Liver (tissue), 9 donors: ENCODE results near the gene ACTN1. TPM values are rescaled to one million over a fixed set of nuclear protein-coding genes. Genes with fewer than 3 reads are reported as not detected.

Source experiments
- DNase-seq: peaks from one replicate; pipeline ENCODE4 v3.0.0-alpha.2; 2017; ENCODE audit warnings: low spot score
- H3K27ac ChIP-seq, 2 donors: one replicate each; pipeline ENCODE4 v1.7.0; 2013; ENCODE audit warnings: inconsistent platforms in 2 of 2, low read length in 2 of 2, control low read depth in 1 of 2, low read depth in 1 of 2, mild to moderate bottlenecking in 1 of 2
- H3K27me3 ChIP-seq, 4 donors: one replicate each; pipeline versions ENCODE4 v1.6.1 to v1.7.0; 2013; ENCODE audit warnings: low read length in 3 of 4, inconsistent platforms in 1 of 4, mild to moderate bottlenecking in 1 of 4, moderate library complexity in 1 of 4; ENCODE audit not compliant: control insufficient read depth in 4 of 4, insufficient read depth in 4 of 4
- H3K36me3 ChIP-seq, 4 donors: one replicate each; pipeline versions ENCODE4 v1.6.1 to v1.7.0; 2013; ENCODE audit warnings: low read length in 3 of 4, mild to moderate bottlenecking in 3 of 4, low read depth in 1 of 4, moderate library complexity in 1 of 4; ENCODE audit not compliant: control insufficient read depth in 4 of 4, insufficient read depth in 3 of 4
- H3K4me1 ChIP-seq, 4 donors: one replicate each; pipeline versions ENCODE4 v1.6.1 to v1.7.0; 2013; ENCODE audit warnings: low read length in 3 of 4, mild to moderate bottlenecking in 3 of 4, moderate library complexity in 1 of 4; ENCODE audit not compliant: control insufficient read depth in 4 of 4, insufficient read depth in 4 of 4
- H3K4me3 ChIP-seq, 3 donors: one replicate each; pipeline versions ENCODE4 v1.6.1 to v1.7.0; 2013; ENCODE audit warnings: low read length in 3 of 3, control low read depth in 1 of 3, low read depth in 1 of 3, mild to moderate bottlenecking in 1 of 3
- H3K9ac ChIP-seq, 2 donors: one replicate each; pipeline ENCODE4 v1.7.0; 2013; ENCODE audit warnings: low read length in 2 of 2, mild to moderate bottlenecking in 2 of 2, moderate library complexity in 2 of 2, control low read depth in 1 of 2, low read depth in 1 of 2
- H3K9me3 ChIP-seq, 4 donors: one replicate each; pipeline versions ENCODE4 v1.6.1 to v1.7.0; 2013; ENCODE audit warnings: low read length in 3 of 4; ENCODE audit not compliant: control insufficient read depth in 4 of 4
- EGR1 ChIP-seq, 2 donors: IDR thresholded peaks; 2 replicates each; pipeline ENCODE4 v1.6.1; 2016 to 2018; ENCODE audit warnings: antibody characterized with exemption in 2 of 2, low read depth in 2 of 2
- FOXA1 ChIP-seq: IDR thresholded peaks from 2 replicates; pipeline ENCODE4 v1.6.1; 2016; ENCODE audit warnings: antibody characterized with exemption
- FOXA2 ChIP-seq: IDR thresholded peaks from 2 replicates; pipeline ENCODE4 v1.6.1; 2016; ENCODE audit warnings: antibody characterized with exemption
- HNF4A ChIP-seq, 2 donors: conservative IDR thresholded peaks; 2 replicates each; pipeline ENCODE4 v1.6.1; 2016; ENCODE audit warnings: antibody characterized with exemption in 2 of 2, mild to moderate bottlenecking in 2 of 2
- HNF4G ChIP-seq: IDR thresholded peaks from 2 replicates; pipeline ENCODE4 v1.6.1; 2016; ENCODE audit warnings: antibody characterized with exemption
- MAX ChIP-seq: IDR thresholded peaks from 2 replicates; pipeline ENCODE4 v1.6.1; 2016; ENCODE audit warnings: antibody characterized with exemption
- NR2F2 ChIP-seq: IDR thresholded peaks from 2 replicates; pipeline ENCODE4 v1.6.1; 2016; ENCODE audit warnings: antibody characterized with exemption
- RXRA ChIP-seq, 2 donors: IDR thresholded peaks; 2 replicates each; pipeline ENCODE4 v1.6.1; 2017 to 2018; ENCODE audit warnings: antibody characterized with exemption in 2 of 2, mild to moderate bottlenecking in 1 of 2
- TAF1 ChIP-seq: conservative IDR thresholded peaks from 2 replicates; pipeline ENCODE4 v1.6.1; 2016; ENCODE audit warnings: antibody characterized with exemption, mild to moderate bottlenecking
- YY1 ChIP-seq: IDR thresholded peaks from 2 replicates; pipeline ENCODE4 v1.6.1; 2016; ENCODE audit warnings: antibody characterized with exemption, mild to moderate bottlenecking
- WGBS: extraction: QIAGEN DNeasy Blood & Tissue Kit; methylation state at CpG from one replicate; pipeline ENCODE4 v1.1.7; 2013; 5-methylcytosine and 5-hydroxymethylcytosine counted together
- polyA plus RNA-seq, 2 donors: library from polyadenylated mRNA; stranded (reverse) in 1 of 2; unstranded in 1 of 2; fragments of 200-250 nt in 1 of 2; fragments of >200 nt in 1 of 2; fragmentation: Nextera tagmentation in 1 of 2; extraction: Ambion mirVana in 1 of 2; gene quantifications; one replicate each; pipeline versions ENCODE4 v1.2.1 to v1.2.3, GENCODE V29; 2013 to 2015
- total RNA-seq, 2 donors: library from RNA; depleted of rRNA; stranded (reverse); fragments of >200 nt; gene quantifications; one replicate each; pipeline ENCODE4 v1.2.3, GENCODE V29; 2014
- TF ChIP-seq, protein P1 (sequence below): fragments of 150-350 bp; IDR thresholded peaks from 2 replicates; pipeline ENCODE4 v1.5.1; 2017; ENCODE audit warnings: improper control_type of control experiment, low read depth, low read length; ENCODE audit not compliant: missing input control
- TF ChIP-seq, protein P2 (sequence below): IDR thresholded peaks from 2 replicates; pipeline ENCODE4 v1.6.1; 2016; ENCODE audit warnings: antibody characterized with exemption, mild to moderate bottlenecking
- donor health status: healthy.
- donor health status: healthy.
- donor health status: healthy.
- donor health status: healthy.
- donor health status: healthy.

Gene ACTN1
- total and polyA plus RNA-seq, 4 donors: 36.2 to 100 (median 63.1) TPM

DNA sequence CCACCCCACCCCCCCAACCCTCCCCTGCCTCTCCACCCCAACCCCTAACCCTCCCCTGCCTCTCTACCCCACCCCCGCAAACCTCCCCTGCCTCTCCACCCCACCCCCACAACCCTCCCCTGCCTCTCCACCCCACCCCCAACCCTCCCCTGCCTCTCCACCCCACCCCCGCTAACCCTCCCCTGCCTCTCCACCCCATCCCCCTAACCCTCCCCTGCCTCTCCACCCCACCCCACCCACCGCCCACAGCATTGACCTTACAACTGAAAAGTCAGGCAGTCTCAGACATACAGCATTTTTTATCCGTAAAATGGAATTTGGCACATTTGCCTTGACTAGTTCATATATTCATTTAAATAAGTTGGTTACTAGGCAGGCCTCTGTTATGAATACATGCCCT lies 38.6 kb upstream of the ACTN1 start:
- DNase-seq: no peak
- Histone ChIP-seq H3K9me3 (no peaks in the 10 kb centered on the region), H3K36me3 (no peaks in the 10 kb centered on the region), H3K27ac (no peak overlapping the region), H3K9ac (no peak overlapping the region), H3K4me3 (no peak overlapping the region), H3K4me1 (no peaks in the 10 kb centered on the region), H3K27me3 (no peaks in the 10 kb centered on the region)
- TF ChIP-seq, protein P1, sequence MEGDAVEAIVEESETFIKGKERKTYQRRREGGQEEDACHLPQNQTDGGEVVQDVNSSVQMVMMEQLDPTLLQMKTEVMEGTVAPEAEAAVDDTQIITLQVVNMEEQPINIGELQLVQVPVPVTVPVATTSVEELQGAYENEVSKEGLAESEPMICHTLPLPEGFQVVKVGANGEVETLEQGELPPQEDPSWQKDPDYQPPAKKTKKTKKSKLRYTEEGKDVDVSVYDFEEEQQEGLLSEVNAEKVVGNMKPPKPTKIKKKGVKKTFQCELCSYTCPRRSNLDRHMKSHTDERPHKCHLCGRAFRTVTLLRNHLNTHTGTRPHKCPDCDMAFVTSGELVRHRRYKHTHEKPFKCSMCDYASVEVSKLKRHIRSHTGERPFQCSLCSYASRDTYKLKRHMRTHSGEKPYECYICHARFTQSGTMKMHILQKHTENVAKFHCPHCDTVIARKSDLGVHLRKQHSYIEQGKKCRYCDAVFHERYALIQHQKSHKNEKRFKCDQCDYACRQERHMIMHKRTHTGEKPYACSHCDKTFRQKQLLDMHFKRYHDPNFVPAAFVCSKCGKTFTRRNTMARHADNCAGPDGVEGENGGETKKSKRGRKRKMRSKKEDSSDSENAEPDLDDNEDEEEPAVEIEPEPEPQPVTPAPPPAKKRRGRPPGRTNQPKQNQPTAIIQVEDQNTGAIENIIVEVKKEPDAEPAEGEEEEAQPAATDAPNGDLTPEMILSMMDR: no peak
- TF ChIP-seq FOXA1 (no peak), RXRA (IDR thresholded peaks at IDR 0.05) (no peak), NR2F2 (no peak), HNF4G (no peak), MAX (no peak), YY1 (no peak), EGR1 (IDR thresholded peaks at IDR 0.05; ENCODE audit: low read depth in 2 of 2) (no peak)
- TF ChIP-seq, protein P2, sequence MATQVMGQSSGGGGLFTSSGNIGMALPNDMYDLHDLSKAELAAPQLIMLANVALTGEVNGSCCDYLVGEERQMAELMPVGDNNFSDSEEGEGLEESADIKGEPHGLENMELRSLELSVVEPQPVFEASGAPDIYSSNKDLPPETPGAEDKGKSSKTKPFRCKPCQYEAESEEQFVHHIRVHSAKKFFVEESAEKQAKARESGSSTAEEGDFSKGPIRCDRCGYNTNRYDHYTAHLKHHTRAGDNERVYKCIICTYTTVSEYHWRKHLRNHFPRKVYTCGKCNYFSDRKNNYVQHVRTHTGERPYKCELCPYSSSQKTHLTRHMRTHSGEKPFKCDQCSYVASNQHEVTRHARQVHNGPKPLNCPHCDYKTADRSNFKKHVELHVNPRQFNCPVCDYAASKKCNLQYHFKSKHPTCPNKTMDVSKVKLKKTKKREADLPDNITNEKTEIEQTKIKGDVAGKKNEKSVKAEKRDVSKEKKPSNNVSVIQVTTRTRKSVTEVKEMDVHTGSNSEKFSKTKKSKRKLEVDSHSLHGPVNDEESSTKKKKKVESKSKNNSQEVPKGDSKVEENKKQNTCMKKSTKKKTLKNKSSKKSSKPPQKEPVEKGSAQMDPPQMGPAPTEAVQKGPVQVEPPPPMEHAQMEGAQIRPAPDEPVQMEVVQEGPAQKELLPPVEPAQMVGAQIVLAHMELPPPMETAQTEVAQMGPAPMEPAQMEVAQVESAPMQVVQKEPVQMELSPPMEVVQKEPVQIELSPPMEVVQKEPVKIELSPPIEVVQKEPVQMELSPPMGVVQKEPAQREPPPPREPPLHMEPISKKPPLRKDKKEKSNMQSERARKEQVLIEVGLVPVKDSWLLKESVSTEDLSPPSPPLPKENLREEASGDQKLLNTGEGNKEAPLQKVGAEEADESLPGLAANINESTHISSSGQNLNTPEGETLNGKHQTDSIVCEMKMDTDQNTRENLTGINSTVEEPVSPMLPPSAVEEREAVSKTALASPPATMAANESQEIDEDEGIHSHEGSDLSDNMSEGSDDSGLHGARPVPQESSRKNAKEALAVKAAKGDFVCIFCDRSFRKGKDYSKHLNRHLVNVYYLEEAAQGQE: no peak
- 95% methylated on average over 4 of the region's 4 CpGs for WGBS

GRCh38 chr14:69014829-69015259 lies 35.7 kb upstream of the ACTN1 start:
- no peaks in the 10 kb centered on the region for H3K36me3 ChIP-seq
- H3K4me1 ChIP-seq: no peaks in the 10 kb centered on the region
- H3K9ac ChIP-seq: no peak overlapping the region
- H3K4me3 ChIP-seq: no peak overlapping the region
- no peaks in the 10 kb centered on the region for H3K27me3 ChIP-seq
- no peaks in the 10 kb centered on the region for H3K9me3 ChIP-seq
- TF ChIP-seq TAF1 (no peak), RXRA (IDR thresholded peaks at IDR 0.05) (no peak), FOXA2 (no peak), HNF4A (conservative IDR thresholded peaks at IDR 0.05) (no peak), FOXA1 (no peak)
- TF ChIP-seq, protein P1: no peak
- TF ChIP-seq, protein P2: no peak
- 92% methylated on average over 6 of the region's 6 CpGs for WGBS
- no peak overlapping the region for H3K27ac ChIP-seq
- no peak for DNase-seq
